Measurements from ENCODE around the gene SLC4A8.

- TF ChIP-seq TAF1 (IDR thresholded peaks at IDR 0.05; ENCODE audit: low read depth) (no peak), TEAD4 (IDR thresholded peaks at IDR 0.05) (no peak), RAD21 (IDR thresholded peaks at IDR 0.05; ENCODE audit: low read depth) (no peak), TCF12 (IDR thresholded peaks at IDR 0.05; ENCODE audit: low read depth) (no peak), USF1 (IDR thresholded peaks at IDR 0.05) (no peak), YY1 (IDR thresholded peaks at IDR 0.05; ENCODE audit: low read depth) (no peak), EP300 (IDR thresholded peaks at IDR 0.05; ENCODE audit: borderline replicate concordance) (no peak), FOXM1 (IDR thresholded peaks at IDR 0.05; ENCODE audit: borderline replicate concordance, low read depth) (no peak), CREB1 (IDR thresholded peaks at IDR 0.05; ENCODE audit: low read depth) (no peak), CEBPB (IDR thresholded peaks at IDR 0.05) (no peak)
These were observed 116.4 kb downstream of the SLC4A8 start for GRCh38 chr12:51540996-51541395.
